Measurements from ENCODE around the gene HOXD8. TPM values are rescaled to one million over a fixed set of nuclear protein-coding genes. Genes with fewer than 3 reads are reported as not detected.

HOXD8 gene
- total RNA-seq, 1 experiment from 2014 or later: 0.39 TPM

- Histone ChIP-seq H3F3A (ENCODE audit: insufficient read depth, low read depth) (no peaks in the 10 kb centered on the region), H3K27me3 (ENCODE audit: insufficient read depth, low read depth) (peaks cover 41% of the 10 kb centered on the region), H4K20me1 (ENCODE audit: insufficient read depth) (no peaks in the 10 kb centered on the region), H3K9me3 (ENCODE audit: insufficient read depth, low read depth) (no peaks in the 10 kb centered on the region), H3K4me1 (replicated peaks; ENCODE audit: insufficient read depth) (peaks cover 13% of the 10 kb centered on the region; the same call in 1 of the 2 replicates), H3K9me2 (ENCODE audit: insufficient read depth) (no peaks in the 10 kb centered on the region), H3K79me2 (ENCODE audit: low read depth) (no peaks in the 10 kb centered on the region), H2AFZ (no peak overlapping the region), H3K27ac (no peak overlapping the region), H3K36me3 (ENCODE audit: low read depth) (no peaks in the 10 kb centered on the region), H3K4me3 (no peak overlapping the region), H3K4me2 (no peak overlapping the region)
- intact Hi-C loops (cut with micrococcal nuclease; ENCODE audit: unreplicated experiment): no loop called here
- ChIA-PET POLR2A (ENCODE audit: unreplicated experiment) (no interaction called here), CTCF (no interaction called here)
- BruUV-seq (replicated peaks): no TSS peak
- TF ChIP-seq EZH2 (IDR thresholded peaks at IDR 0.05; ENCODE audit: low read depth): no peak
- no peak for TF ChIP-seq CTCF (conservative IDR thresholded peaks at IDR 0.05)
- DNase-seq: no peak
Measured at GRCh38 chr2:176100547-176101140, 28.9 kb upstream of the HOXD8 start.

- H3K36me3 ChIP-seq (ENCODE audit: low read depth): no peaks in the 10 kb centered on the region
- DNase-seq: no peak
- BruUV-seq (replicated peaks): no TSS peak
- CTCF ChIA-PET: no interaction called here
- no peak overlapping the region for H2AFZ ChIP-seq
- H3K9me2 ChIP-seq (ENCODE audit: insufficient read depth): no peaks in the 10 kb centered on the region
- intact Hi-C loops (cut with micrococcal nuclease; ENCODE audit: unreplicated experiment): no loop called here
- POLR2A ChIA-PET (ENCODE audit: unreplicated experiment): no interaction called here
- H3K4me1 ChIP-seq (replicated peaks; ENCODE audit: insufficient read depth): peaks cover 12% of the 10 kb centered on the region; the same call in 1 of the 2 replicates
- H3K4me2 ChIP-seq: no peak overlapping the region
- no peak overlapping the region for H3K4me3 ChIP-seq
- H4K20me1 ChIP-seq (ENCODE audit: insufficient read depth): no peaks in the 10 kb centered on the region
- H3K27me3 ChIP-seq (ENCODE audit: insufficient read depth, low read depth): peaks cover 37% of the 10 kb centered on the region
- no peaks in the 10 kb centered on the region for H3F3A ChIP-seq (ENCODE audit: insufficient read depth, low read depth)
- no peak for TF ChIP-seq CTCF (conservative IDR thresholded peaks at IDR 0.05)
- H3K27ac ChIP-seq: no peak overlapping the region
- H3K79me2 ChIP-seq (ENCODE audit: low read depth): no peaks in the 10 kb centered on the region
- H3K9me3 ChIP-seq (ENCODE audit: insufficient read depth, low read depth): no peaks in the 10 kb centered on the region
Measured at GRCh38 chr2:176101216-176101830, 28.2 kb upstream of the HOXD8 start.

- no peaks in the 10 kb centered on the region for H3F3A ChIP-seq (ENCODE audit: insufficient read depth, low read depth)
- no TSS peak for BruUV-seq (replicated peaks)
- H3K27ac ChIP-seq: no peak overlapping the region
- no peaks in the 10 kb centered on the region for H3K9me2 ChIP-seq (ENCODE audit: insufficient read depth)
- H3K9me3 ChIP-seq (ENCODE audit: insufficient read depth, low read depth): no peaks in the 10 kb centered on the region
- H3K4me1 ChIP-seq (replicated peaks; ENCODE audit: insufficient read depth): peaks cover 7% of the 10 kb centered on the region; the same call in 1 of the 2 replicates
- intact Hi-C loops (cut with micrococcal nuclease; ENCODE audit: unreplicated experiment): no loop called here
- TF ChIP-seq CTCF (conservative IDR thresholded peaks at IDR 0.05): no peak
- TF ChIP-seq EZH2 (IDR thresholded peaks at IDR 0.05; ENCODE audit: low read depth): no peak
- H3K27me3 ChIP-seq (ENCODE audit: insufficient read depth, low read depth): peaks cover 32% of the 10 kb centered on the region
- no peak overlapping the region for H3K4me3 ChIP-seq
- H3K36me3 ChIP-seq (ENCODE audit: low read depth): no peaks in the 10 kb centered on the region
- CTCF ChIA-PET: no interaction called here
- no peak overlapping the region for H3K4me2 ChIP-seq
- H2AFZ ChIP-seq: no peak overlapping the region
- POLR2A ChIA-PET (ENCODE audit: unreplicated experiment): no interaction called here
- no peaks in the 10 kb centered on the region for H4K20me1 ChIP-seq (ENCODE audit: insufficient read depth)
- H3K79me2 ChIP-seq (ENCODE audit: low read depth): no peaks in the 10 kb centered on the region
- DNase-seq: no peak
Measured at GRCh38 chr2:176101842-176102241, 27.7 kb upstream of the HOXD8 start.
